IgD-negative memory B cell (primary cell): ENCODE measurements around the gene TMEM179B. TPM values are rescaled to one million over a fixed set of nuclear protein-coding genes. Genes with fewer than 3 reads are reported as not detected.
"Not testable (repeated sequence)": the region's sequence is repeated elsewhere in the genome, so short reads cannot be mapped to it uniquely, and the experiment has no call there.

Experiments used
- H3K27ac Mint-ChIP-seq, 3 donors: one replicate each; pipeline ENCODE4 v1.8.0; 2020 to 2022; ENCODE audit warnings: mild to moderate bottlenecking in 3 of 3, mixed read lengths in 3 of 3, moderate library complexity in 1 of 3
- H3K27me3 Mint-ChIP-seq: one replicate; pipeline ENCODE4 v1.8.0; 2021; ENCODE audit warnings: mixed read lengths
- H3K36me3 Mint-ChIP-seq: one replicate; pipeline ENCODE4 v1.8.0; 2020; ENCODE audit warnings: mild to moderate bottlenecking, mixed read lengths
- H3K4me1 Mint-ChIP-seq, 3 donors: one replicate each; pipeline ENCODE4 v1.8.0; 2020 to 2022; ENCODE audit warnings: mixed read lengths in 3 of 3, mild to moderate bottlenecking in 1 of 3
- H3K4me3 Mint-ChIP-seq, 4 donors: one replicate each; pipeline ENCODE4 v1.8.0; 2020 to 2022; ENCODE audit warnings: mild to moderate bottlenecking in 4 of 4, mixed read lengths in 4 of 4, moderate library complexity in 3 of 4
- H3K9me3 Mint-ChIP-seq, 3 donors: one replicate each; pipeline ENCODE4 v1.8.0; 2020 to 2021; ENCODE audit warnings: mixed read lengths in 3 of 3, mild to moderate bottlenecking in 1 of 3
- polyA plus RNA-seq: library from polyadenylated mRNA; unstranded; fragments of 300-500 nt; fragmentation: Illumina TruSeq; gene quantifications from one replicate; pipeline ENCODE4 v1.2.3, GENCODE V29; 2021

The TMEM179B gene
- 101 TPM for polyA plus RNA-seq

DNA sequence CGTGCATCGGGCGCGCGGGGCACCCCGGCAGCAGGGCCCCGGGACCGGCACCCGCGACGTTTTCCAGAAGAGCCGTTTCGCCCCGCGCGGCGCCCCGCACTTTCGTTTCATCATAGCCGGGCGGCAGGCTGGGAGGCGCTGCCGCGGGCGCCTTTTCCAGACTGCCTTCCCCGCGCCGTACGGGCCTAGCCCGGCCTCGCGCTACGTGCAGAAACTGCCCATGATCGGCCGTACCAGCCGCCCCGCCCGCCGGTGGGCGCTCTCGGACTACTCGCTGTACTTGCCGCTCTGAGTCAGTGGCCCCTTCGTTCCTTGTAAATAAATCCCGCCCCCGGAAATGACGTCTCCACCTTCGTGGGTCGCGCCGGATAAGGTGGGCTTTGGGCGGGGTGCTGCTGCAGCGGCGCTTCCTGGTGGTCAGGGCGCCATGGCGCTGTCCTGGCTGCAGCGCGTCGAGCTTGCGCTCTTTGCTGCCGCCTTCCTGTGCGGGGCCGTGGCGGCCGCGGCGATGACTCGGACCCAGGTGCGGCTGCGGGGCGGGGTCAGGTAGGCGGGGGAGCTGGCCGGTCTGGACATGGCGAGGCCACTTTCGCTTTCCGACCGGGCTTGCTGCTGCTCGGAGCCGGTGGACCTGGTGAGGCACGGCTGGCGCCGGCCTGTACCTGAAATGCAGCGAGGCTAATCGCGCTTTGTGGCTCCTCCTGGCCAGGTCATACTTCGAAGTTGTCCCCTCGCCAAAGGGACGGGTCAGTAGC is at the start of gene TMEM179B:
TSS of gene TMEM179B (plus strand) at position 398 of the 755 bp plus-strand sequence. CDS start at position 428, 30 bp downstream.
- peak within 1 kb of the TSS; percentile 94 to 97 (median 94) for H3K27ac Mint-ChIP-seq
- no peaks in the 10 kb centered on the region for H3K9me3 Mint-ChIP-seq
- H3K36me3 Mint-ChIP-seq, result peaks cover 3% of the 10 kb centered on the region
- no peaks in the 10 kb centered on the region for H3K27me3 Mint-ChIP-seq
- peaks cover 9 to 36% (median 32%) of the 10 kb centered on the region in 3 donors for H3K4me1 Mint-ChIP-seq
- H3K4me3 Mint-ChIP-seq, result peak within 1 kb of the TSS; percentile 95 to 98 (median 96)

DNA sequence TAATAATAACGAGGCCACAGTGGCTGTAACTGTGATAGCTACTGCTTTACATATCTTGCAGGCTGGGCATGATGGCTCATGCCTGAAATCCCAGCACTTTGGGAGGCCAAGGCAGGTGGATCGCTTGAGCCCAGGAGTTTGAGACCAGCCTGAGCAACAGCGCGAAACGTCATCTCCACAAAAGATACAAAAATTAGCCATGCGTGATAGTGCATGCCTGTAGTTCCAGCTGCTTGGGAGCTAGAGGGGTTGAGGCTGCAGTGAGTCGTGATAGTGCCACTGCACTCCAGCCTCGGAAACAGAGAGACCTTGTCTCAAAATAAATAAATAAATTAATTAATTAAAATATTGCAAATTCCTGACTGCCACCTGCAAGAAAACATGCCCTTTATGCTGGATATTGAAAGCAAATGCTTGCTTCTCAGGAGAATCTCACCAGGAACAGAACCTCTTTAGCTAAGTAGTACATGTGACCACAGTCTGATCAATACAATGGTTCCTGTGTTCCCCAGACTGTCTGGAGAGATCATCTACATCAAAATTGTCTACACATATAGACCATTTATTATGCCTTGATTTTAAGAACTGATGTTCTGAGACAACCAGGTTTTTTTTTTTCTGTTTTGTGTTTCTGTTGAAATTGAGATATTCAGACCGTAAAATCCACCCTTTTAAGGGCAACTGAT is 39.6 kb upstream of the TMEM179B start:
- no peaks in the 10 kb centered on the region for H3K9me3 Mint-ChIP-seq
- H3K27me3 Mint-ChIP-seq, result no peaks in the 10 kb centered on the region
- no peaks in the 10 kb centered on the region for H3K36me3 Mint-ChIP-seq
- no peak overlapping the region for H3K27ac Mint-ChIP-seq
- peaks cover 5 to 16% (median 5%) of the 10 kb centered on the region in 3 donors for H3K4me1 Mint-ChIP-seq
- peak overlapping the region in 1 of 4 donors; percentile 13 for H3K4me3 Mint-ChIP-seq

DNA sequence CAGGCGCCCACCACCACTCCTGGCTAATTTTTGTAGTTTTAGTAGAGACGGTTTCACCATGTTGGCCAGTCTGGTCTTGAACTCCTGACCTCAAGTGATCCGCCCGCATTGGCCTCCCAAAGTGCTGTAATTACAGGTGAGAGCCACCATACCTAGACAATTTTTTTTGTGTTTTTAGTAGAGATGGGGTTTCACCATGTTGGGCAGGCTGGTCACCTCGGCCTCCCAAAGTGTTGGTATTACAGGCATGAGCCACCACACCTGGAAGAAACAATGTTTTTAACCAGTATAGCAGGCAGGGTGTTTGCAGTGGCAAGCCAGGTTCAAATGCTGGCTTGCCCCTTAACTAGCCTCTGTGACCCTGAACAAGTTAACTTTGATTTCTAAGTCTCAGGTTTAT is 37.3 kb upstream of the TMEM179B start:
- not testable (repeated sequence) for H3K9me3 Mint-ChIP-seq, H3K27me3 Mint-ChIP-seq, H3K4me3 Mint-ChIP-seq, H3K36me3 Mint-ChIP-seq
- Mint-ChIP-seq H3K27ac (peak overlapping the region in 1 of 3 donors; percentile 53), H3K4me1 (peaks cover 5 to 26% (median 12%) of the 10 kb centered on the region in 3 donors)

DNA sequence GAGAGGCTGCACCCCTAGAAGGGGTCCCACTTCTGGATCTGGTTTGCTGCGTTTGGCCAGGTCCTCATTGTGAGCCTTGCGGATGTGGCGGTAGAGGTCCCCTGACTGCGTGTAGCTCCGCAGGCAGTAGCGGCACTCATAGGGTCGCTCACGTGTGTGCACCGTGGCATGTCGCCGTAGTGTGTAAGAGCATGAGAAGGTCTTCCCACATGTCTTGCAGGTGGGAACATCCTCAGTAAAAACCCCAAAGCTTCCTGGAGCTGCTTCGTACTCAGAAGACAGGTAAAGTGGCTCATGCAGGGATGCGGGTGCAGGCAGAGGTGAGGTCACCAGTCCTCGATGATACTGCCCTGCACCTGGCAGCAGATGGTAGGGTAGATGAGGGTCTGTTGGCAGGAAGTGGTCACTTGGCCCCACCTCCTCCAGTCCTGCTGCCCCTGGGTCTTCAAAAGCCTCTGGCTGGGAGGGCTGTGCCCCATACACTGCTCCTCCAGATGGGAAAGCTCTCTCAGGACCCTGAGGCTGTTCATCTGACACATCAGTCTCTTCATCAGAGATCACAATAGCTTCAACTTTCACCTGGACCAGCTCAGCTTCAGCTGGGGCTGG is 34.9 kb upstream of the TMEM179B start:
- peaks cover 5 to 28% (median 12%) of the 10 kb centered on the region in 3 donors for H3K4me1 Mint-ChIP-seq
- H3K4me3 Mint-ChIP-seq, result peak overlapping the region in 1 of 4 donors; percentile 8
- H3K9me3 Mint-ChIP-seq, result no peaks in the 10 kb centered on the region
- no peaks in the 10 kb centered on the region for H3K27me3 Mint-ChIP-seq
- no peaks in the 10 kb centered on the region for H3K36me3 Mint-ChIP-seq
- no peak overlapping the region for H3K27ac Mint-ChIP-seq

- H3K9me3 Mint-ChIP-seq, result no peaks in the 10 kb centered on the region
- H3K27me3 Mint-ChIP-seq, result no peaks in the 10 kb centered on the region
- H3K4me1 Mint-ChIP-seq, result peaks cover 5 to 23% (median 12%) of the 10 kb centered on the region in 3 donors
These were observed 34.0 kb upstream of the TMEM179B start for GRCh38 chr11:62752994-62753735.

DNA sequence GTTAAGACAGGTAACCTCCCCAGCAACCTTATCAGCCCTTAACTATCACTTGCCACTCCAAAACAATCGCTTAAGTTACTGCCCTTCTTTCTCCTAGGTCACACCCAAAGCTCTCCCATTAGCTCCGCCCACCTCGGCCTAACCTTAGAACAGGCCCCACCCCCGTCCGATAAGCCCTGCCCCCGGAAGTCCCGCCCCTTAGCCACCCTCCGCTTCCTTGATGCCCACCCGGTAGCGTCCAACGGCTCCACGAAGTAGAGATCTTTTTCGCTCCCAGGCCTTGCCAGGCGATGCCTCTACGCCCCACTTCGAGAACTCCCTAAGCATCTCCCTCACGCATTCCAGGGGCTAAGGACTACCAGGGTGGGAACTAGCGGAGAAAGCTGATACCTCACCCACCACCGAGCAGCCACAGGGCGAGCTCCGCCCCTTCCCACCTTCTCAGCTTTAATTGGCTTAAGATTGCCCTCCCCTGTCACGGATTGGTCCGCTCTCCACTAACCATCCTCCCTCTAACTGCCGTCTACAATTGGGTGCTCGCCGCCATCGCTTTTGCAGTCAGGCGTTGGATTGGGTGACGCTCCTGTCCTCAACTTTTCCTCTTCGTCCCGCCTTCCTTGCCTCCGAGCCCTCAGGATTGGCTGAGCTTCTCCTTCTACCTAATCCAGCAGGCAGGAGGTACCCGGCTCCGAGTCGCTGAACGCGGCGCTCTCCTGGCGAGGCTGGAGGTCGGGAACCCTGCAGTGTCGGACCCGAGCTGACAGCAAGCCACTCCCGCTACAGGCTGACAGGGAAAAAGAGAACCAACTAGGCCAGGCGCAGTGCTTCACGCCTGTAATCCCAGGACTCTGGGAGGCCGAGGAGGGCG is 33.2 kb upstream of the TMEM179B start, which contains the start of gene ZBTB3:
TSS of gene ZBTB3 (minus strand) at position 425 of the 868 bp plus-strand sequence. CDS start 496 bp downstream, outside the sequence.
- Mint-ChIP-seq H3K9me3 (no peaks in the 10 kb centered on the region), H3K36me3 (no peaks in the 10 kb centered on the region), H3K27ac (peak within 1 kb of the TSS; percentile 82 to 99 (median 98)), H3K27me3 (no peaks in the 10 kb centered on the region), H3K4me1 (peaks cover 4 to 21% (median 9%) of the 10 kb centered on the region in 3 donors), H3K4me3 (peak within 1 kb of the TSS; percentile 84 to 100 (median 100))

More at GRCh38 chr11:62752994-62753735, 34.0 kb upstream of the TMEM179B start:
- Mint-ChIP-seq H3K36me3 (no peaks in the 10 kb centered on the region), H3K4me3 (peak overlapping the region; percentile 84 to 100 (median 100)), H3K27ac (peak overlapping the region; percentile 82 to 99 (median 98))

GRCh38 chr11:62755086-62755615 is 32.1 kb upstream of the TMEM179B start:
- H3K36me3 Mint-ChIP-seq, result no peaks in the 10 kb centered on the region
- no peaks in the 10 kb centered on the region for H3K27me3 Mint-ChIP-seq
- no peaks in the 10 kb centered on the region for H3K9me3 Mint-ChIP-seq
- peak overlapping the region in 2 of 3 donors; percentile 33 to 52 for H3K27ac Mint-ChIP-seq
- H3K4me1 Mint-ChIP-seq, result peaks cover 0 to 17% (median 9%) of the 10 kb centered on the region in 3 donors
- H3K4me3 Mint-ChIP-seq, result peak overlapping the region; percentile 63 to 100 (median 74)

GRCh38 chr11:62757846-62758788 is 29.1 kb upstream of the TMEM179B start:
- no peaks in the 10 kb centered on the region for H3K27me3 Mint-ChIP-seq
- H3K4me3 Mint-ChIP-seq, result peak overlapping the region in 1 of 4 donors; percentile 44
- H3K27ac Mint-ChIP-seq, result no peak overlapping the region
- H3K4me1 Mint-ChIP-seq, result peaks cover 9 to 18% (median 17%) of the 10 kb centered on the region in 3 donors
- H3K36me3 Mint-ChIP-seq, result peaks cover 2% of the 10 kb centered on the region
- H3K9me3 Mint-ChIP-seq, result no peaks in the 10 kb centered on the region

GRCh38 chr11:62760867-62761227 is 26.4 kb upstream of the TMEM179B start:
- not testable (repeated sequence) for H3K9me3 Mint-ChIP-seq, H3K36me3 Mint-ChIP-seq, H3K27me3 Mint-ChIP-seq
- Mint-ChIP-seq H3K4me3 (peak overlapping the region; percentile 89 to 100 (median 97)), H3K27ac (peak overlapping the region in 2 of 3 donors; percentile 81 to 96), H3K4me1 (peaks cover 8 to 12% (median 9%) of the 10 kb centered on the region in 3 donors)

DNA sequence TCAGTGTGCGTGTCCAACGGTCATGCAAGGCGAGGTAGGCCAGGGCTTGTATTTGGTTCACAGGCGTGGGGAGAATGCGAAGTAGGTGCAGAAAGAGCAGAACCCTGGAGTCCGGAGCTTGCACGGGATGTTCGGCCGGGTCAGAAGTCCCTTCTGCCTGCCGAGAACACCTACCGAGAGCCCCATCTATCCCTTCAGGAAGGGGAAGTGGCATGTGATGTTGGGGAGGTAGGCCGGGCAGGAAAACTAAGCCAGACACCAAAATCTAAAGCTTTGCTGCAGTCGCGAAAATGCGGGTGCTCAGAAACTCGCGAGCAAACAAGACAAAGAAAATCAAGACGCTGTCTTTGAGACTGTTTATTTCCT is 16.4 kb upstream of the TMEM179B start:
- no peaks in the 10 kb centered on the region for H3K27me3 Mint-ChIP-seq
- H3K4me1 Mint-ChIP-seq, result peaks cover 14 to 22% (median 16%) of the 10 kb centered on the region in 3 donors
- peaks cover 1% of the 10 kb centered on the region for H3K36me3 Mint-ChIP-seq
- no peaks in the 10 kb centered on the region for H3K9me3 Mint-ChIP-seq
- peak overlapping the region; percentile 96 for H3K27ac Mint-ChIP-seq
- H3K4me3 Mint-ChIP-seq, result peak overlapping the region; percentile 90 to 99 (median 98)

GRCh38 chr11:62771144-62772021 is 15.8 kb upstream of the TMEM179B start, which contains the start of gene TAF6L:
TAF6L (plus strand) TSS chr11:62771396; CDS start chr11:62775784, 4,388 bp downstream.
- H3K4me3 Mint-ChIP-seq, result peak within 1 kb of the TSS; percentile 90 to 99 (median 98)
- no peaks in the 10 kb centered on the region for H3K27me3 Mint-ChIP-seq
- H3K27ac Mint-ChIP-seq, result peak within 1 kb of the TSS; percentile 96
- H3K4me1 Mint-ChIP-seq, result peaks cover 14 to 22% (median 16%) of the 10 kb centered on the region in 3 donors
- H3K9me3 Mint-ChIP-seq, result no peaks in the 10 kb centered on the region
- H3K36me3 Mint-ChIP-seq, result peaks cover 3% of the 10 kb centered on the region

- Mint-ChIP-seq H3K9me3 (no peaks in the 10 kb centered on the region), H3K36me3 (peaks cover 3% of the 10 kb centered on the region), H3K4me3 (peak overlapping the region in 1 of 4 donors; percentile 53), H3K4me1 (peaks cover 13 to 21% (median 15%) of the 10 kb centered on the region in 3 donors), H3K27me3 (no peaks in the 10 kb centered on the region), H3K27ac (peak overlapping the region in 1 of 3 donors; percentile 70)
These were observed 12.8 kb upstream of the TMEM179B start for GRCh38 chr11:62774407-62774806.
